ENCODE data around the gene ARHGEF17.
A peak's percentile ranks its signal among the peaks of the same experiment; 100 is the strongest.

Gene ARHGEF17

GRCh38 chr11:73395297-73396208 lies 87.5 kb downstream of the ARHGEF17 start:
- no peak for DNase-seq (ENCODE audit: low read depth)

GRCh38 chr11:73396251-73396930 lies 88.3 kb downstream of the ARHGEF17 start:
- DNase-seq (ENCODE audit: low read depth): no peak

GRCh38 chr11:73396985-73397384 lies 88.9 kb downstream of the ARHGEF17 start:
- no peak for DNase-seq (ENCODE audit: low read depth)

- DNase-seq (ENCODE audit: low read depth): no peak
Observed at GRCh38 chr11:73397468-73398131, 89.5 kb downstream of the ARHGEF17 start.

GRCh38 chr11:73398132-73398526 lies 90.1 kb downstream of the ARHGEF17 start:
- DNase-seq (ENCODE audit: low read depth): no peak

- DNase-seq (ENCODE audit: low read depth): no peak
Observed at GRCh38 chr11:73398721-73399120, 90.6 kb downstream of the ARHGEF17 start.

- no peak for DNase-seq (ENCODE audit: low read depth)
Observed at GRCh38 chr11:73399159-73399590, 91.1 kb downstream of the ARHGEF17 start.

- no peak for DNase-seq (ENCODE audit: low read depth)
Observed at GRCh38 chr11:73399636-73400035, 91.6 kb downstream of the ARHGEF17 start.

GRCh38 chr11:73400293-73400692 lies 92.2 kb downstream of the ARHGEF17 start:
- DNase-seq (ENCODE audit: low read depth): no peak

GRCh38 chr11:73401217-73401923 lies 93.3 kb downstream of the ARHGEF17 start:
- no peak for DNase-seq (ENCODE audit: low read depth)

GRCh38 chr11:73401924-73402833 lies 94.1 kb downstream of the ARHGEF17 start:
- DNase-seq (ENCODE audit: low read depth): no peak

GRCh38 chr11:73402834-73403185 lies 94.7 kb downstream of the ARHGEF17 start:
- DNase-seq (ENCODE audit: low read depth): no peak

- DNase-seq (ENCODE audit: low read depth): no peak
Observed at GRCh38 chr11:73403541-73403940, 95.5 kb downstream of the ARHGEF17 start.

GRCh38 chr11:73404048-73404447 lies 96.0 kb downstream of the ARHGEF17 start:
- no peak for DNase-seq (ENCODE audit: low read depth)

GRCh38 chr11:73404506-73405145 lies 96.5 kb downstream of the ARHGEF17 start:
- no peak for DNase-seq (ENCODE audit: low read depth)

- DNase-seq (ENCODE audit: low read depth): no peak
Observed at GRCh38 chr11:73405146-73405510, 97.1 kb downstream of the ARHGEF17 start.

- DNase-seq (ENCODE audit: low read depth): no peak
Observed at GRCh38 chr11:73406131-73406530, 98.1 kb downstream of the ARHGEF17 start.

GRCh38 chr11:73406619-73407018 lies 98.5 kb downstream of the ARHGEF17 start:
- no peak for DNase-seq (ENCODE audit: low read depth)

GRCh38 chr11:73409431-73409830 lies 101.4 kb downstream of the ARHGEF17 start:
- DNase-seq (ENCODE audit: low read depth): no peak

GRCh38 chr11:73410627-73411026 lies 102.6 kb downstream of the ARHGEF17 start:
- peak; percentile 19 for DNase-seq (ENCODE audit: low read depth)

GRCh38 chr11:73411031-73411430 lies 103.0 kb downstream of the ARHGEF17 start:
- DNase-seq (ENCODE audit: low read depth): no peak

Measured in HS-5 (cell line).